RCC 7860 (cell line): ENCODE measurements around the gene MR1.
A peak's percentile ranks its signal among the peaks of the same experiment; 100 is the strongest.

Source experiments
- DNase-seq: peaks from one replicate; pipeline ENCODE4 v3.0.0-alpha.2; 2015; ENCODE audit warnings: low spot score
- FAIRE-seq: peaks from 2 replicates; lab custom pipeline; 2012; peaks lifted over from hg19 to GRCh38; lab: Jason Lieb, UNC

MR1 gene

DNA sequence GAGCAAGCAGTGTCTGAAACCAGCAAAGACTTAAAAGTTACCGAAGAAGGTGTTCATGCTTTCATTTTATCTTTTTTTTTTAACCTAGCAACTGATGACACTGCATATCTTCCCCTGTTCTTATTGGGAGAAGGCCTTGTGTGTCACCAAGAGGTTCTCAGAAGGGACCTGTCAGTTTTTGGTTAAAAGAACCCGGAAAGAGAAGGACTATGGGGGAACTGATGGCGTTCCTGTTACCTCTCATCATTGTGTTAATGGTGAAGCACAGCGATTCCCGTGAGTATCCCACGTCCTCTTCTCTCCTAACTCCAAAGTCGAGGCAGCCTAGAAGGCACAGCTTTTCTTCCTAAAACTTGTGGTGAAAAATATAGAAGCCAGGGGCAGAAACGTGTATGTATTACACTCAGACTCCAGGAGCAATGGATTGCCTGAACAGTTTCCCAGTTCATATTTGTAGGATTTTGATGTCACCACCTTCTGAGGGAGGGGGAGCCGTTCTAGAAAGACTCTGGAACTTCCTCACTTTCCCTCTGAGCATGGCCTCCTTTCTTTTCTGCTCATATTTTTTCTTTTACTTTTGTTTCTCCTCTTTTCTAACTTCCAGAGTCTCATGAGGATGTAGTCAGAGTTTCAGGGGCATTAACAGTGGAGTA lies at the start of gene MR1:
MR1 (plus strand) TSS at position 185 of the 653 bp plus-strand sequence; CDS start at position 210, 25 bp downstream.
- FAIRE-seq (peak; percentile 58), DNase-seq (peak; percentile 75)

DNA sequence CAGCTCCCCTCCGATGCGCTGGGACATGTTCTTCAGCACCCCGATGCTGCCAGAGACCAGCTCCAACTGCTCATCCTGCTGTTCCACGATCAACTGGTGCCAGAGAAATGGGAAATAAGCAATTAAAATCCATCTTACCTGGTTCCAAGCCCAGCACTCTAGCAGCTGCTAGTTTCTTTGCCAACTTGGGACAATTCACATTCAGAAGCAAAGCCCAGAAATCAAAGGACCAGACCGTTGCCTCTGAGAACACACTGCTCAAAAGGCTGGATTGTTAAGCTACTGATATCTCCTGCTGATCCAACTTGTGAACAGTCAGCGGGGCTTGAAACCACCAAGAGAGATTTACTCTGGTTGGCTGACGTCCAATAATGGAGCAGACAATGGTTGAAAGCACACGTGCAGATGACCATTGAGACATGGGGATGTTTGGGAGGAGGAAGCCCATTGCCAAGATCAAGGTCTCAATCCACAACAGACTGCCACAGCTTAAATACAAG lies 45.5 kb upstream of the MR1 start:
- FAIRE-seq (no peak), DNase-seq (no peak)

DNA sequence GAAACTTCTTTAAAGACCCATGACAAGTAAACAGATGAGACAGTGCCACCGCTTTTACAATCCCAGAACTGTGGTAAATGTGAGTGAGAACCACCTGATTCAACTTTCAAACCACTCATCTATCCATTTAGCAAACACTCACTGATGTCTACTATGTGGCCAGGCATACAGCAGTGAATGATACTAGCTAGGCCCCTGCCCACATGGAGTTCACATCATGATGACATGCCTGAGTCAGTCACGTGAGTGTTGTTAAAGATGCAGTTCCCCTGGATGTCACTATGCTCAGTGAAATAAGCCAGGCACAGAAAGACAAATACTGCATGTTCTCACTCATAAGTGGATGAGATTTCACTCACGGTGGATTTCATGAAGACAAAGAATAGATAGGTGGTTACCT lies 39.5 kb upstream of the MR1 start:
- DNase-seq (no peak), FAIRE-seq (no peak)

DNA sequence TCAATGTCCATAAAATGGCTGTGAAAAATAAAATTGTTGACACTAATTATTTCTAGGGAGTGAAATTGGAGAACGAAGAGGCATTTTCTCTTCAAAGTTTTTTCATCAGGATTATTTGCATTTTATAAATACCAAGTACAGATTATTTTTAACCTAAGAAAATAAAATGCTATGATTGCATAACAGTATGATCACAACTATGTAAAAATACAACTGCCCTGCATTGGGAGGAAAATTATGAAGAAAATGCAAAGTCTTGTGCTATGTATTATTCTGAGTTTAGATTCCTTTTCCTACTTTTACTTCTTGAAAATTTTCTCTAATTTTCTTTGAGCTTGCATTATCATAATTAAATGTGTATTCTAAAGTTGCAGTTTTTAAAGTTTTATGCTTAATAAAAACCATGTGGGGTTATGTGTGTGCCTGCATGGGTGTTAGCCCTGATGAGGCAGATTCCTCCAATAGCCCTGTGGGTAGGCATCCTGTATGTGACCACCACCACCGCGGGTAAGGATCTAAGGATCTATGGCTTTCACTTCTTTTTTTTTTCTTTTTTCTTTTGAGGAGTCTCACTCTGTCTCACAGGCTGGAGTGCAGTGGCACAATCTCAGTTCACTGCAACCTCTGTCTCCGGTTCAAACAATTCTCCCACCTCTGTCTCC lies 35.8 kb upstream of the MR1 start:
- no peak for DNase-seq
- FAIRE-seq = no peak

DNA sequence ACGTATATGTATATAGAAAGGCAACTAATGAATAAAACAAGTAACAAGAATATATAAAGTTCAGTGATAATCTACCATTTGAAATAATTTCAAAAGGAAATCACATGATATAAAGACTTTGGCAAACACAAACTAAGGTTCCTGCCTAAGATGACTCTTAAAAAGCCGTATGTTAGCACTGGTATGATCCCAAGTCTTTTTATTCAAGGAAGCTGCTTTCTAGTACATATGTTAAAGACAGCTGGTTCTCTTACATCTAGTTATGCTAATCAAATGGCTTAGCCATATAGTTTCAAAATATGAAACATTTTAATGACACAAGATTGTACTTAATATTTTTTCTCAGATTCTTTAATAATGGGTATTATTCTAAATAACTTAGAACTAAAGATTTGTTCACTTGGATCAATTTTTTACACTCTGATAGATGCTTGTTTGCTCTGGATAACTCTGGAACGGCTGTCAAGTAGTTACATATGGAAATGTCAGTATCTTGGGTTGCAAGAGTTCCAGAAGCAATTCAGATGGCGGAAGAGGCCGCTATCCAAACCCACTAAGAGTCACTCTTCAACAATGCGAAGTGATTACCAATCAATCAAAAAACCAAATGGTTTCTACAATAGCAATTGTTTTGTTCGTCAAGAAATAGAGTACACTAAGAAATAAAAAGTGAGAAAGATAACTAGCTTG lies 32.5 kb upstream of the MR1 start:
- DNase-seq (no peak), FAIRE-seq (no peak)

DNA sequence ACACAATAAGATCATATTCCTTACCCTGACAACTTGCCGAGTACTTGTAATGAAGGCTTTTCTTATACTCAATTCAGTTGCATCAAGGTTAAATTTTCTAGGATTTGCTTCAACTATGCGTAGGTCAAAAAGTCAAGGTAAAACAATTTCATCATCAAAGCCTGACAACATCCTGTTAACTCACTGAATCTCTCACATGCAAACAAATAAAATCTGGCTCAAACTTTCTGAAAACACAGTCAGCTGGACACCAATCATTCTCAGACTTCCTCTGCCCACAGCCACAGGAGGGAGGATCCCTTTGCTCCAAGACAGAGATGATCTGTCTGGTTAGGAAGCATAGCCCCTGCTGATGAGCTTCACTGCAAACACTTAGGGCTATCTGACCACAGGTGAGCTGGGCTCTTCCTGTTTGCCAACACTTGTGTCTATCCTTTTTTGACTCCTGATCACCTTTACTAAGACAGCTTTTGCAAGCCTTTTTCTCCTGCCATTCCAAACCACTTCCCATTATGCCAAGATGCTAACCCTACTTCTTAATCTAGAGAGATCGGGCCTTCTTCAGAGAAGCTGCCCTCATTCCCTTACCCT lies 31.1 kb upstream of the MR1 start:
- DNase-seq (no peak), FAIRE-seq (no peak)

DNA sequence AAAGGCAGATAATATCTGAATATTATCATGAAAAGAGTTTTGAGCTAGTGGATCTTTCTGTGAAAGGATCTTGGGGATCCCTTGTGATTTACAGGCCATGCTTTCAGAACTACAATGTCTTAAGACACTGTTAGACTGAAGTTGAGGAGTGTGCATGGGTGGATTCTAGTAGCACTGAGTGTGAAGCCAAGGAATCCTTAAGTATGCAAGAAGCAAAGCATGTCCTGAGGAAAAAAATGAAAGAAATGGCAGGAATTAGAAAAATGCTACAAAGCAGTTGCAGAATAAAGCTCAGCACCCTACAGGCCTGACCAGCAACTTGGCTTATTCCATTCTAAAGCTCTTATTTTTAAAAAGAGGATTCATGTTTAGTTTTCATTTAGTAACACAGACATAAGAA lies 23.0 kb upstream of the MR1 start:
- DNase-seq (no peak), FAIRE-seq (no peak)

DNA sequence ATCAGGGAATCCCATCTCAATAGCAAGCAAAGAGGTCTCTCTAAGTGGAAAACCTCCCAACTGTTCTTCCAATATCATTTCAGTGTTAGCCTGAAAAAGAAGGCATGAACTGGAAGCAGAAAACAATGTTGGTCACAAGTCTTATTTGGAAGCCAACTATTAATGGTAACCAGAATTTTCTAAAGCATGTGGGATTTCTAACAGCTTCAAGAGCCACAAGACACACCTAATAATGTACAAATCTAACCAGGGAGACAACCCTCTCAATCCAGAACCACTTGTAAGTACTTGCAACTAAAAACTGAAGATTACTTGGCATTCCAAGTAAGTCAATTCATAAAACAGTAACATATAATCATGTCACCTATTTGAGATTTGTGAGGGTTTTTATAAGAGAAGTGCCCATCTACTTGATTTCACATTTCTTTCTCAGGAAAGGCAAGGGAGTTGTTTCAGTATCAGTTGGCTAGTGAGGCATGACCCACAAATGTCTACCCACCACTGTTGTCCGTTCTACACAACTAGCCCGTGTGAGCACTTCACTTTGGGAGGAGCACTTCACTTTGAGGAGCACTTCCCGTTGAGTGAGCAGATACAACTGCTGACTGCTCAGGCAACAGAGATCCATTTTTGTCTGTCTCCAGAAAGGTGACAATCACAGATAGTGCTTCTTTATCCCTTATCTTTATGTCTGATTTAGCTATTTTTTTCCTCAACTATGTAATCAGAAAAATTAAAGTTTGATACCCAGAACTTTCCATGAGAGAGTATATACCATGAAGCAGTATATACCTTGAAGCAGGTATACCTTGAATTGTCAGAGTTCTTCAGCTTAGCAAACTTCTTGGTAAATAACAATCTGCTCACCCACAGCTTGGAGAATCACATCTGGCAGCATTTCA lies 22.2 kb upstream of the MR1 start:
- DNase-seq (no peak), FAIRE-seq (no peak)

DNA sequence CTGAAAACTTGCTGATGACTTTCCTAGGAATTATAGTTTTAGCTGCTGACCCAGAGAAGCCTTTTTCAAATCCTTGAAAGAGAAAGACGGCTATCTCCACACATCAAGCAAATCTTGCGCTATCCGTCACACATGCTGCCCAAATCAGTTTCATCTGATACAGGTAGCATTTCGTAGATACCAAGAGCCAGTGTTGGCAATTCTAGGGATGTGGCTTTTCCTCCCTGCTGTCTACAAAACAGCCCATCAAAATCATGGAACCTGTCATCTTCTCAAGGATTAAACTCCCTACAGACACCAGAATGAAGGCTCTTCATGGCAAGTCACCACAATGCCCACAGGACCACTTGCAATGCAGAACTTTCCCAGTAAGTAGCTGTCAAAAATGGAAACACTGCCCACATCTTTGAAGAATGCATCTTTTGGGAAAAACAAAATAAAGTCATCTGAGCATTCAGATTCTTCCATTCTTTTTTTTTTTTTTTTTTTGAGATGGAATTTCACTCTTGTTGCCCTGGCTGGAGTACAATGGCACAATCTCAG lies 21.5 kb upstream of the MR1 start:
- no peak for FAIRE-seq
- DNase-seq = no peak

DNA sequence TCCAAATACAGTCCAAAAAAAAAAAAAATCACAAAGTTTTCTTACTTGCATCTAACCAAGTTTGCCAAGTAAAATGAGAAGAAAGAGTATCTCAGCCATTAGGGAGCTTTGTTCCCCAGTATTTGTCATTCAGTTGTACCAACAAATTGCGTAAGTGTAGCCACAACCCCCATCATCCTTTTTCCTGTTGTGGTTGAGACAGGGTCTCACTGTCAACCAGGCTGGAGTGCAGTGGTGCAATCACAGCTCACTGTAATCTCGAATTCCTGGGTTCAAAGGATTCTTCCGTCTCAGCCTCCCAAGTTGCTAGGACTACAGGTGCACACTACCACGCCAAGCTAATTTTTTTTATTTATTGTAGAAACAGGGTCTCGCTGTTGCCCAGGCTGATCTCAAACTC lies 20.6 kb upstream of the MR1 start:
- DNase-seq = no peak
- FAIRE-seq = no peak

DNA sequence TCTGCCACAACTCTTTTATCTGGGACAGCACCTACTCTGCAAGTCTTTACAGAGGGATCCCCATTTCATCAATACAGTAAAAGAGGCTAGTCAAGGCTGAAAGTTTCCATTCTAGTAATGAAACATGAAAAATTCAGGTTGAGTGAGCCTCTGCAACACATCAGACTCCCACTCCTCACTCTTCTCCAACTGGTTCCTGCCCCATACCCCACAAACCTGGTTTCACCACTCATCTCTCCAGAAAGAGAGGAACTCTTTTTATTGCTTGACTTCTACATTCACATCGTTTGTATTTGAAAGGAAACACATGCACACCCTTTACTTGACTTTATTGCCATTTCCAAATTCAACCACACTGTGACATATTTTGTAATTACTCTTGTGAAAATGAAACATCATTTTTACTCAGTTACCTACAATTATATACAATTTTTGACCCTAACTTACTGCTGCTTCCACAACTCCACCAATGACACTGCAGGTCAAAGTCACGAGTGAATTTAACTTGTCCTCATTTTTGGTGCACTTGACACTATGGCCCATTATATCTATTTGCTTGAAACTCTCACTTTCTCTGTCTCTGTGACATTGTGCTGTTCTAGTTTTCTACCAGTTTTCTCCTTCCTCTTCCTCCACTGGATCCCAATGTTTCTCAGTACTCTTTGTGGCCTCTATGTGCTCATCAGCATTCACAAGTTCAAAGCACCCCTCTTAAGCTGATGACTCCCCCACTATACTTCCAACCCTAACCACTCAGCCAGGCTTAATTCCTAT lies 19.1 kb upstream of the MR1 start:
- FAIRE-seq (no peak), DNase-seq (no peak)

DNA sequence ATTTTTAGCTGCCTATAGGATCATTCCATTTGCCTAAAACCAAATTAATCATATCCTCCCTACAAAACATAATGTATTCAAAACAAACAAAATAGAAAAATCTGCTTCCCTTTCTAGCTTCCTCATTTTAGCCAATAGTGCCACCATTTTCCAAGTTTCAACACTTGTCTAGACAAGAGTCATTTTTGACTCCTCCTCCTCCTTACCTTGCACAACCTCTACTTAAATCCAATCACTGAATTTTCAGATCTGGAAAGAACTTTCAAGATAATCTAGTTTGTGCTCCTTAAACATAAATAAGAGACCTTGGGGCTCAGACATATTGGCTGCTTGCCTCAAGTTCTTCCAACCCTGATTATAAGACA lies 18.6 kb upstream of the MR1 start:
- DNase-seq (no peak), FAIRE-seq (no peak)

DNA sequence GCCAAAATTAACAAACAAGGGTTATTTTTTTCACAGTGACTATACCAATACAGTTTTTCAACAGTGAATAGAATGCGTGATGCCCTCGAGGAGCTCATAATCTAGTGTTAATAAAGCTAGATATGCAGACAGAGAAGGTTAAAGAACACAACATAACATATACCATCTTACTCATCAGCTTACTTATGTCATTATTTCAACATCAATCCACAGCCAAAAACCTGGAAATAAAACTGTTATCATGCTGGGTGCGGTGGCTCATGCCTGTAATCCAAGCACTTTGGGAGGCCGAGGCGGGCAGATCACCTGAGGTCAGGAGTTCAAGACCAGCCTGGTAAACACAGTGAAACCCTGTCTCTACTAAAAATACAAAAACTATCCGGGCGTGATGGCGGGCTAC lies 17.2 kb upstream of the MR1 start:
- FAIRE-seq (no peak), DNase-seq (no peak)

DNA sequence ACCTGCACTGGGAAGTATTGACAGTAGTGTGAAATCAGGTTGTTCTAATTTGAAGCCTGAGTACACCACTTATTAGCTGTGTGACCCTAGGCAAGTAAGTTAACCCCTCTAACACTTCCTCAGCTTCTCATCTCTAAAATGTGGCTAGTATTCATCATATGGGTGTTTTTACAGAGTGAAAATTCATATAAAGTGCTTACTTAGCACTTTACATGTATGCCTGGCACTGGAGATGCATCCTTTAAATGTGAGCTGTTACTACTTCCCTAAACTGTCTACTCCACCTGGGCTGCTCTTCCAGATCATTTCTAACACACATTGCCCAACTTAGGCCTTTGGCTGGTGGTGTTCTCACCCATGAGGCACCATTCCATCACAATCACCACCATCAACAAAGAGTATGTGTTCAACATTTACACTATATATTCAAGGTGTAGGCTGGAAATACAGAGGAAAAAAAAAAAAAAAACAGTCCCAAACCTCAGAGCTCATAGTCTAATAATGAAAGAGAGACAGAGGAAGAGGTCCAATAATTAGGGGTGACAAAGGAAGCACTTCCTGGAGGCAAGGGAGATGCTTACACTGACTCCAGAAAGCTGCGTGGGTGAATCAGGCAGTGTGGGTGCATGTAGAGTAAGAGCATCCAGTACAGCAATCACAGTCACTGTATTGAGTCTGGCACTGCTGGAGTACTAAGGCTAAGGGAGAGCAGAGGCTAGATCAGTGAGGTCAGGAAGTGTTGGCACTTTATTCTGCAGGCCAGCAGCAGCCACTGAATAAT lies 14.7 kb upstream of the MR1 start:
- DNase-seq = no peak
- FAIRE-seq = no peak

DNA sequence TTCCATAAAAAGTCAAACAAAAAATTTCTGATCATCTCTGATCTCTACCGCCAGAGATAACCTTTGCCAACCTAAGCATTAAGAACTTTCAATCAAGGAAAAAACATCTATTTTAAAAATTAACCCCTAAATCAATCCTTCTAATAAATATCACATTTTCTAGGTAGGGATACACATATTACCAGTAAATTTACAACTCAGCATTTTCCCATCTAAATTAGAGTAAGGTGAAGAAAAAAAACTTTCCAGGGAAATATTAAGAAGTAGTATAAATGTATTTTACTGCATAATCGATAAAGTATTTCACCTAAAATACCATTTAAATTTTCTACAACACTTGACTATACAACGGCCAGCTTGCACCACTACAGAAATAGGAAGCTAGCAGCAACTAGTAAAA lies 12.6 kb upstream of the MR1 start:
- no peak for FAIRE-seq

DNA sequence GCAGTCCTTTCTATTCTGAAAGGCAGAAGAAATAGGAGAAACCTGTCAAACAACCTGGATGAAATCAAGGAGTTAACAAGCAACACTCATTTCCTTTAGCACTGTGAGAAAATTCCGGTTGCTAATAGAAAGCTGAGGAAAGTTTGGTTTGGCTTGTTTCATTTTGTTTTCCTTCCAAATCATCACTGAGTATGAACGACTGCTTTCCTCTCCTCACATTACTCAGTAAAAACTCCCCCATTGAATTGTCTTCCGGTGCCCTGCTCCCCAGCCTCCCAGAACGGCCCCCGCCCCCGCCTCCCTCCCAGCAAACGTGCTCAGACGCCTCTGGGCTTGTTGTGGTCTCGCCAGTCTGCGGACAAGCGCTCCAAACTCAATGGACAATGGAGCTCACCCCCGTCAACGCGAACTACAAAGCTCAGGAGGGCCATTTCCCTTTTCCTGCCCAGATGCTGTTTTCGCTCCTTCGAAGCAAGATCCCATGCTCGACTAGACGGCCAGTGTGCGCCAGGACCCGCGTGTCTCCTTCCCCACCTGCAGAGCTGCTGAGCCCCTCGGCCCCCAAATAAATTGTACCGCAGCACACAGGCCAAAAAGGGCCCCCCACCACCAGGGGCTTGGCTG lies 11.9 kb upstream of the MR1 start:
- FAIRE-seq = no peak
- DNase-seq = peak; percentile 36

More for the DNA sequence above, 12.6 kb upstream of the MR1 start:
- DNase-seq = no peak

DNA sequence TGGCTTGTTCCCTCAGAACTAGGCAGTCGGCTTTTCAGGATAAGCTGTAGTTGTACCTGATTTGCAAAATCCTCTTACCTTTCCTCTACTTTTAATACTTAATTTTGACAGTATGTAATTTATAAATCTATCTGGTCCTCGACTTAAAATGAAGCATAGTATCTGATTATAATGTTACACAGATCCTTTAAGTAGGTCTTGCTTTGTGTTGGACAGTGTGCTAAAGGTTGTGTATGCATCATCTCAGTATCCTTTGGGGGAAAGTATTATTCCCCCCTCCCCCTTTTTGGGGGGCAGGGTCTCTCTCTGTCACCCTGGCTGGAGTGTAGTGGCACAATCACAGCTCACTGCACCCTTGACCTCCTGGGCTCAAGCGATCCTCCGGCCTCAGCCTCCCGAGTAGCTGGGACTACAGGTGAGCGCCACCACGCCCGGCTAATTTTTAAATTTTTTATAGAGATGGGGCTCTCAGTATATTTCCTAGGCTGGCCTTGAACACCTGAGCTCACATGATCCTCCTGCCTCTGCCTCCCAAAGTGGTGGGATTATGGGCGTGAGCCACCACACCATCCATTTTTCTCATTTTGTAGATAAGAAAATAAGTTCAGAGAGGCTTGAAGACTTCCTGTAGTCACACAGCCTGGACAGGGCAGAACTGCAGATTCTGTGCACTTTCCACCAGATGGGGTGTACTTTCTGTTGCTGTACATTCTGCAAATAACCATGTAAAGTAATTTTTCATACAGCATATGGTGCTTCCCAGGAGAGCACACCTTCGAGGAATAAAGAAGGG lies 10.3 kb upstream of the MR1 start:
- DNase-seq (no peak), FAIRE-seq (no peak)

DNA sequence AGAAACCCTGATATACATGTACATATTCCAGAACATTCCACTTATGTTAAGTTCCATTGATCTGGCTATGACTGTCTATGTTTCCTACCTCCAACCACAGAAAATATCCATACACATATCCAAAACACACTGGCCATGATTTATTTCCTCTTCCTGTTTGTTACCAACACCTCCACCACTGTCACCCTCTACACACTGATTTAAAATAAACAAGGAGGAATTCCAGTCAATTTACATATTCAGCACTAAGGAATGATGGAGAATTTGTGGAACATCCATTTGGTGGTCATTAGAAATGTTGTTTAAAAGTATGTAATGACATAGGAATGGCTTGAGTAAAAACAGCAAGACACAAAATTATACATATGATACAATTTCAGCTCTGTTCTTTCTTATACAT lies 5.6 kb upstream of the MR1 start:
- no peak for FAIRE-seq
- no peak for DNase-seq
